ENCODE results near the gene IGFBP4. TPM values are rescaled to one million over a fixed set of nuclear protein-coding genes. Genes with fewer than 3 reads are reported as not detected.

The IGFBP4 gene
- total RNA-seq, 1 donor from 2014 or later: 89.8 TPM

DNA sequence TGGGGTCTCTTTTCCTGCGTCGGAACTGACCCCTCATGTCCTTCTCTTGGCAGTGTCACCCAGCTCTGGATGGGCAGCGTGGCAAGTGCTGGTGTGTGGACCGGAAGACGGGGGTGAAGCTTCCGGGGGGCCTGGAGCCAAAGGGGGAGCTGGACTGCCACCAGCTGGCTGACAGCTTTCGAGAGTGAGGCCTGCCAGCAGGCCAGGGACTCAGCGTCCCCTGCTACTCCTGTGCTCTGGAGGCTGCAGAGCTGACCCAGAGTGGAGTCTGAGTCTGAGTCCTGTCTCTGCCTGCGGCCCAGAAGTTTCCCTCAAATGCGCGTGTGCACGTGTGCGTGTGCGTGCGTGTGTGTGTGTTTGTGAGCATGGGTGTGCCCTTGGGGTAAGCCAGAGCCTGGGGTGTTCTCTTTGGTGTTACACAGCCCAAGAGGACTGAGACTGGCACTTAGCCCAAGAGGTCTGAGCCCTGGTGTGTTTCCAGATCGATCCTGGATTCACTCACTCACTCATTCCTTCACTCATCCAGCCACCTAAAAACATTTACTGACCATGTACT, 13.2 kb downstream of the IGFBP4 start:
- no peak for DNase-seq (ENCODE audit: low read depth)

DNA sequence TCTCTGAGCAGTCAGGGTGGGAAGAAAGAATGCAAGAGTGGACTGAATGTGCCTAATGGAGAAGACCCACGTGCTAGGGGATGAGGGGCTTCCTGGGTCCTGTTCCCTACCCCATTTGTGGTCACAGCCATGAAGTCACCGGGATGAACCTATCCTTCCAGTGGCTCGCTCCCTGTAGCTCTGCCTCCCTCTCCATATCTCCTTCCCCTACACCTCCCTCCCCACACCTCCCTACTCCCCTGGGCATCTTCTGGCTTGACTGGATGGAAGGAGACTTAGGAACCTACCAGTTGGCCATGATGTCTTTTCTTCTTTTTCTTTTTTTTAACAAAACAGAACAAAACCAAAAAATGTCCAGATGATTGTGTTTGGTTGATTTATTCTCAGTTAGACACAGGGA, 14.1 kb downstream of the IGFBP4 start:
- DNase-seq (ENCODE audit: low read depth): no peak

DNA sequence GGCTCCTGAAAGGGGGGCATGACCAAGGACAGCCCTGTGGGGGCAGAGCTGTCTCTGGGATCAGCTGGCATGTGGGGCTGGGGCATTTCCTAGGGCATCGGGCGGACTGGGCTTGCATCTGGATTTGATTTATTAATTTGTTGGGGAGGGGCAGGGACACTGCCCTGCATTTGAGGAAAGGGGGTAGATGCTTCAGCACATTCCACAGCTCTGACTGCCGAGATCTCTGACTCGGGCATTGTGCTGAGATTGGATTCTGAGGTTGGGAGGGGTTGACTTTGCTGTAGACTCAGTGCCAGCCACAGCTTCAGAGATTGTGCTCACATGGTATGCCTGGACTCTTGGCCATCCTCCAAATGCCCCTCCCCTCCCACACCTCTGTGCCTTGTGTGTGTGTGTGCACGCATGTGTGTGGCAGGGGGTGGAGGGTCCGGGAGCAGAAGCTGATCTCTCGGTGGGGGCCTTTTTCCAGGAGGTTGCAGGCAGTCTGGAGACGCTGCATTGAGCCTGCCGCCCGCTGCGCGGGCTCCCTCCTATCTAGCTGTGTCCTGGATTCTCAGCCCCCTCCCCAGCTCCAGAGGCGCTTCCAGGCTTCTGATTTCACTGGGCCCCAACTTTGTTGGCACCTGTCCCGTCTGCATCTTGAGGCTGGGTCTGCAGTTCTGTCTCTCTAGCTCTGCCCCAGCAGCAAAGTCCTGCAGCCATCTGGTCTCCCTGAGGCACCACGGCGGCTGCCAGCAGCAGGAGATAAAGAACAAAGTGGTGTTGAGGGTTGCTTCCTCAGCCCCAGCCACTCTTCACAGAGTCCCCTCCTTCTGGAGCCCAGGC, 14.9 kb downstream of the IGFBP4 start:
- DNase-seq (ENCODE audit: low read depth): peak; percentile 68

DNA sequence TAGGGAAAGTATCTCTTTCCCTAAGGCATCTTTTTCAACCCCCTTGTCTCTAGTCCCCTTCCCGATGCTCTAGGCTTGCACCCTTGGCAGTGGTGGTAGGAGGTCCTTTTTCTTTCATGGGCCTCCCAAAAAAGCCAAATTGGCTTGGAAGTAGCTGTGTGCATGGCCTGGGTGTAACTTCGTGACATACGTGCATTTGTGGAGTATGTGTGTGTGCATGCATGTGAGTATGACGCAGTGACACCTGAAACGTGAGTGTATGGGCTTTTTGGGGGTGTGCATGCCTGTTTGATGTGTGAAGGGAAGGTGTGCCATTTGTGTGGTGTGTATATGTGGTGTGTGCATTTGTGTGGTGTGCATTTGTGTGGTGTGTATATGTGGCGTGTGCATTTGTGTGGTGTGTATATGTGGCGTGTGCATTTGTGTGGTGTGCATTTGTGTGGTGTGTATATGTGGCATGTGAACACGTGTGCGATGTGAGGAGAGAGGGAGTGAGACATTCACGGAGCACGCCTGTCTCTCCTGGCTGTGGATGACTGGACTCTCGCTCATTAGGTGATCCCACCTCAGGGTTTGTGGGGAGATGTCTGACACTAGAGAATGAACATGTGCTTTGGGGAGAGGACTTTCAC, 15.7 kb downstream of the IGFBP4 start:
- DNase-seq (ENCODE audit: low read depth): no peak

DNA sequence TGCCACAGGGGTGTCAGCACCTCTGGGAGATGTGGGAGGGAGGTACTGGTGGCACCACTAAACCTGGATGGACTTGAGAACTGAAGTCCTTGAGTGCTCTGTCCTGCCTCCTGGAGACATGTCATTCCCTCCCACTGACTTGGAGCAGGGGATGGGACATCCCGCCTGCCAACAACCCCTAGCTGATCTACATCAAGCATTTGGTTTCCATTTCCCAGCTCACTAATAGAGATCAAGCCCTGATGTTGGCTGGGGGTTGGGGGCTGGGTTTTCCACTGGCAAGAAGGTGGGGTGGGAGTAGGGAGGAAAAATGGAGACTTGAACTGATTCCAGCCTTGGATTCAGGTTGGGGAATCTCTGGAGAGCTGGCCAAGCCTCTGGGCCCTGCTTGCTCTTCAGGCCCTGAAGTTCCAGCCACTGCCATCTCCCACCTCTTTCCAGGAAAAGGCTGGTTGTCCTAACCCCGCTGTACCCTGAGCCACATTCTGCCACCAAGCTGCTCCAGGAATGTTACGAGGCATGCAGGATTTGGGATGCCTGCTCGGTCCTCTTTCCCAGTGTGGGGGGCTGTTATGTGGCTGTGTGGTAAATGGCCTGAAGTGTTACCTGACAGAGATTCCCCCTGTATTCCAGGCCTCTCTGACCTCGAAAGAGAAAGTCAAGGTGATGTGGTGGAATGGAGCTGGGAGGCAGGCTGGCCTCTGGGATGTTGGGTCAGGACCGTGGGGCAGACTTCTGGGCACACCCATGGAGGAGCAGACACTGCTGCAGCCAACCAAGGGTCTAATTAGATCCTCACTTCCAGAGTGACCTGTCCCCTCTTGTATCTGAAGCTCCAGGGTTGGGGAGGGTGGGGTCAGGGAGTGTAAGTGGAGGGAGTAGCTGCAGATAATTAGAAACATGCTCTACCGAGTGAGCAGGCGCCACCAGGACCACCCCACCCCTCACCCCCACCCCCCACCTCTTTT, 16.7 kb downstream of the IGFBP4 start:
- DNase-seq (ENCODE audit: low read depth): no peak

- no peak for DNase-seq (ENCODE audit: low read depth)
Measured at GRCh38 chr17:40460604-40460967, 17.3 kb downstream of the IGFBP4 start.

- DNase-seq (ENCODE audit: low read depth): no peak
Measured at GRCh38 chr17:40460968-40461731, 17.9 kb downstream of the IGFBP4 start.

- DNase-seq (ENCODE audit: low read depth): no peak
Measured at GRCh38 chr17:40461732-40462342, 18.6 kb downstream of the IGFBP4 start.

DNA sequence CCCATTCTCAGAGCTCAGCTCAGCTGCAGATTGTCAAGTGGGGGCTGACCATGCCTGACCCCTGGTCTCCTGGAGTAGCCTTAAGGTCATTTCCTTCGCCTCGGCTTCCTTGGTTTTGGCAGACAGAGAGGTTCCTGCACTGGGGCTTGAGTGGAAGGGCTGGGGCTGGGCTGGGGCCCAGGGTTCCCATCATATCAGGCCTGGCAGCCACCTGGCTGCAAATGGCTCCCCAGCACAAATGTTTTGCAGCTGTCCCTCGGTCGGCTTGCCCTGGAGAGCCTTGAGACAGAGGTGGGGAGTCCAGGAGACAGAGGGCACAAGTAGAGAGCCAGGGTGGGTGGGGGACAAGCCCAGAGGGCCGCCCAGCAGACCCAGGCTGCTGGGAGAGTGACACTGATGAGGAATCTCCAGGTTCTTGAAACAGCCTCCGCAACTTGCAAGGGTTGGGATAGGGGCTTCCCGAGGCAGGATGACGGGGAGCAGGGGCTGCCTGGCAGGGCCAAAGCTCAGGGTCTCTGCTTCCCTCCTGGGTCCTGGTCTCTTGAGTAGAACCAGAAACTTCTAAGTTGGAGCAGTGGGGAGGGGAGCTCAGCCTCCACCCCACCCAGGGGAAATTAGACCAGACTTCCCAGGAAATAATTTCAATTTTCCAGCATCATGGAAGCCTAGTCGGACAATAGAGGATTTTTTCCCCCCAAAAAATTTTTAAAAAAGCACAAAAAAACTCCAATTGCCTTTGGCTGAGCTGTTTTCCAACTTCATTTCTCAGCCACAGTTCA, 19.3 kb downstream of the IGFBP4 start:
- no peak for DNase-seq (ENCODE audit: low read depth)

GRCh38 chr17:40463122-40463550, 19.9 kb downstream of the IGFBP4 start:
- DNase-seq (ENCODE audit: low read depth): no peak

- no peak for DNase-seq (ENCODE audit: low read depth)
Measured at GRCh38 chr17:40464392-40464855, 21.2 kb downstream of the IGFBP4 start.

GRCh38 chr17:40466298-40466971, 23.2 kb downstream of the IGFBP4 start:
- DNase-seq (ENCODE audit: low read depth): no peak

- no peak for DNase-seq (ENCODE audit: low read depth)
Measured at GRCh38 chr17:40467281-40467867, 24.1 kb downstream of the IGFBP4 start.

DNA sequence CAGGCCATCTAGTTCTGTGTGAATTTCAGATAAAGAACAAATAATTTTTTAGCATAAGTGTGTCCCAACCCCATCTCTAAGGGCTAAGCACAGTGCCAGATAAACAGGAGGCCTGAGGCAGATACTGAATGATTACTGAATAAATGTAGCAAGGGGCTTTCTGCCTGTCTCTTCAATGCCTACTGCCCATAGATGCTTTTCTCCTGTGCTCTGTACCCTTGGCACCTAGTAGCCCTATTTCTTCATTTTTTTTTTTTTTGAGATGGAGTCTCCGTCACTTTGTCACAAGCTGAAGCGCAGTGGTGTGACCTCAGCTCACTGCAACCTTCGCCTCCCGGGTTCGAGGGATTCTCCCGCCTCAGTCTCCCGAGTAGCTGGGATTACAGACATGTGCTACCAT, 25.3 kb downstream of the IGFBP4 start:
- DNase-seq (ENCODE audit: low read depth): no peak

GRCh38 chr17:40469805-40470675, 26.8 kb downstream of the IGFBP4 start:
- DNase-seq (ENCODE audit: low read depth): no peak

GRCh38 chr17:40470932-40471828, 27.9 kb downstream of the IGFBP4 start:
- DNase-seq (ENCODE audit: low read depth): no peak

Measured in renal cortical epithelial cell (primary cell).